Stimulated activated CD8-positive, alpha-beta memory T cell treated with anti-CD3 and anti-CD28 coated beads, Interleukin-4, amount 100 ng/mL, for 1 hour (primary cell): ENCODE measurements around the gene BCL2L11.
"Not testable (repeated sequence)": the region's sequence is repeated elsewhere in the genome, so short reads cannot be mapped to it uniquely, and the experiment has no call there.

Experiments used
- DNase-seq, 2 donors: peaks; one replicate each; pipeline ENCODE4 v3.0.0-alpha.2; 2020; ENCODE audit warnings: low read depth in 2 of 2, low spot score in 1 of 2

Gene BCL2L11, protein sequence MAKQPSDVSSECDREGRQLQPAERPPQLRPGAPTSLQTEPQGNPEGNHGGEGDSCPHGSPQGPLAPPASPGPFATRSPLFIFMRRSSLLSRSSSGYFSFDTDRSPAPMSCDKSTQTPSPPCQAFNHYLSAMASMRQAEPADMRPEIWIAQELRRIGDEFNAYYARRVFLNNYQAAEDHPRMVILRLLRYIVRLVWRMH

DNA sequence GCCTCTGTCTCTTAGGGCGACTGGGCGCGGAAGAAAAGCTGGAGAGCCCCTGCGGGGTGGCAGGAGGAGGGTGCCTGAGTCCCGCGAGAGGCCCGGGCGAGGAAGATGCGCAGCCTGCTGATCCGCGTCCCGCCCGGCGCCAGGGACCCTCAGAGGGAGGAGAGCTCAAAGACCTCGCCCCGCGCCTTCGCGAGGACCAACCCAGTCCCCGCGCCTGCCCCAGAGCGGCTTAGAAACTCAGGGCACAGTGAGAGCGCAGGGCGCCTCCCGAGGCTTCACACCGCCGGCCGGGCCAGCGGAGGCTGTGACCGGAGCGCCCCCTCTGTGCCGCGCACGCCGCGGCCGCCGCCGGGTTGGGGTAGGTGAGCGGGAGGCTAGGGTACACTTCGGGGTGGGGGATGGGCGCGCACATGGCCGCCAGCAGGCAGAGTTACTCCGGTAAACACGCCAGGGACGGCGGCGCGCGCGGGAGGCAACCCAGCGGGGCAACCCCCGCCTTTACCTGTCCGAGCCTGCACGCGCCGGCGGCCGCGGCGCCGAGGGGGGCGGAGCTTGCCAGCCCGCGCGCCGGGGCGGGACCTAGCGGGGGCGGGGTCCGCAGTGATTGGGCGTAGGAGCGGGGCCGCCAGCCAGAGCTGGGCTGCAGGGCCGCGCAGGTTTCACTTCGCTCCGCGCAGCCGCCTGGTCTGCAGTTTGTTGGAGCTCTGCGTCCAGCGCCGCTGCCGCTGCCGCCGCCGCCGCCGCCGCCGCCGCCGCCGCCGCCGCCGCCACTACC lies at the start of gene BCL2L11:
TSS of gene BCL2L11 (plus strand) at position 662 of the 775 bp plus-strand sequence. CDS start 2,832 bp downstream, outside the sequence.
- DNase-seq = peak; percentile 48 to 76

DNA sequence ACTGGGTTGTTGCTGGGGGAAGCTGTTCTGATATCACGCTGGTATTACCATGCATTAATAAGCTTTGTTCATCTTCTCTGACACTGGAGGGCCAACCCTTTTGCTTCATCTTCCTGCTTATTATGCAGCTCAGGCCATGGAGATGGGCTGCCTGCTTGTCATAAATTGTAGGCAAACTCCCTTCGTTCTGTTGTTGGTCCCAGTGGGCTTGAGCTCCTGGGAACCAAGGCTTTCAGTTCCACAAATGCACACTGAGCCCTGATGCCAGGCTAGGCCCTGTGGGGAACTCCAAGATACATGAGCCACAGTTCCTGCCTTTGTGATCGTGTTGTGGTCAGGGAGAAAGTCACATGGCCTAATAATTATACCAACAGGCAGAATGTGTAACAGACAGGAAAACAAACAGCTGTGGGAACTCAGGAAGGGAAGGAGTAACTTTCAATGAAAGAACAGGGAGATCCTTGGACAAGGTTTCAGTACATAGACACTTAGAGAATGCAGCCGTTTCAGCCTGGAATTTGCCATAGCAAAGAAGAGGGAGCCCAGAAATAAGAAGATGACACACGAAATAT lies 49.0 kb upstream of the BCL2L11 start:
- DNase-seq = no peak

DNA sequence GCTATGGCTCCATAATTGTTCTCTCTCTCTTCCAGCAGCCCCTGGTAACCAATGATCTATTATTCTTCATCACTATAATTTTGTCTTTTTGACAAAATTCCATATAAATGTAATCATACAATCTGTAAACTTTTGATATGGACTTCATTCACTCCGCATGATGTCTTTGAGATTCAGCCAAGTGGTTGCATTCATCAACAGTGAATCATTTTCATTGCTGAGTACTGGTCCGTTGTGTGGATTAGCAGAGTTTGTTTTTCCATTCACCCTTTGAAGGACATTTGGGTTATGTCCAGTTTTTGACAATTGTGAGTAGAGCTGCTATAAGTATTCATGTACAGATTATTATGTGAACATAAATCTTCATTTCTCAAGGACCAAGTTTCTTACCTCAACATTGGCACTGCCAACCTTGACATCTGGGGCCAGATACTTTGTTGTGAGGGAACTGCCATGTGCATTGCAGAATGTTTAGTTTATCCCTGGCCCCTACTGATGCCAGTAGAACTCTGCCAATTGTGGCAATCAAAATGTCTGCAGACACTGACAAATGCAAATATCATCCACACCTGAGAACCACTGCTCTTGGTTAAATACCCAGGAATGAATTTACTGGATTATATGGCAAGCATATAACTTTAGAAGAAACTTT lies 48.4 kb upstream of the BCL2L11 start:
- no peak for DNase-seq

DNA sequence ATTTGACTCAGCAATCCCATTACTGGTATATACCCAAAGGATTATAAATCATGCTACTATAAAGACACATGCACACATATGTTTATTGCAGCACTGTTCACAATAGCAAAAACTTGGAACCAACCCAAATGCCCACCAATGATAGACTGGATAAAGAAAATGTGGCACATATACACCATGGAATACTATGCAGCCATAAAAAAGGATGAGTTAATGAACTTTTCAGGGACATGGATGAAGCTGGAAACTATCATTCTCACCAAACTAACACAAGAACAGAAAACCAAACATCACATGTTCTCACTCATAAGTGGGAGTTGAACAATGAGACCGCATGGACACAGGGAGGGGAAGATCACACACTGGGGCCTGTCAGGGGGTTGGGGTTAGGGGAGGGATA lies 38.1 kb upstream of the BCL2L11 start:
- DNase-seq = not testable (repeated sequence)

DNA sequence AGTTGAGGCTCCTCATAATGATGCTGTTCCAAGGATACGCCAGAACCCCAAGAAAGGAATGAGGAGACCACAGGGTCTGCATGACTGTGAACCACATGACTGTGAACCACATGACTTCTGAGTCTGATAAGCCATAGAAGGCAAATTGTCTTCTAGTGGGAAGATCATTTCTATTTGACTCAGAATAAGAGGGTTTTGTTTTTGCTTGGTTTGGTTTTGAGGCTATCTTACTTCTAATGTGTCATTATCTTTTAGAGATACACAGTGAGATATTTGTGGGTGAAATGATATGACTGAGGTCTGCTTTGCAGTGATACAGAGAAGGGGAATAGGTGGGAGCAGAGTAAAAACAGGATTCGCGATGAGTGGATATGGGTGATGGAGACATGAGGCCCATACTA lies 28.9 kb upstream of the BCL2L11 start:
- DNase-seq = no peak

DNA sequence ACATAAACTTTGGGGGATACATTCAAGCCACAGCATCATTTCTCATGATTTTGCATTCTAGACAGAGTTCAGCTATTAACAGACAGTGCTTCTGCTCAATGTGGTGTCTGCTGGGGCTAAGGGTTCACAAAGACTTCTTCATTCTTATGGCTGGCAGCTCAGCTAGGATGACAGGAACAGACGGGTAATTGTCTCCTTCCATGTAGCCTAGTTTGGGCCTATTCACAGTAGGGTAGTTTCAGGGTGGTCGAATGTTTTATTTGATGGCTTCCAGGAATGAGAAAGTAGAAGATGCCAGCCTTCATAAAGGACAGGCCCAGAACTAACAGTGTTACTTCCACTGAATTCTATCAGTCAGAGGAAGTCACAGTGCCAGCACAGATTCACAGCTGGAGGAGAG lies 26.0 kb upstream of the BCL2L11 start:
- no peak for DNase-seq

DNA sequence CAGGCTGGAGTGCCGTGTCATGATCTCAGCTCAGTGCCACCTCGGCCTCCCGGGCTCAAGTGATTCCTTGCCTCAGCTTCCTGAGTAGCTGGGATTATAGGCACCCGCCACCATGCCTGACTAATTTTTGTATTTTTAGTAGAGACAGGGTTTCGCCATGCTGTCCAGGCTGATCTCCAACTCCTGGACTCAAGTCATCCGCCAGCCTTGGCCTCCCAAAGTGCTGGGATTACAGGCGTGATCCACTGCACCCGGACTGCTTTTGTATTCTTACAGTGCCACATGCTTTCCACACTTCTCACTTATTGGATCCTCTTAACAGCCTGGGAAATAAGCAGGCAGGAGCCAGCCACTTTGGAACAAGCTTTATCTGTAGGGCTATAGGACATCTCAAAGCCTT lies 25.3 kb upstream of the BCL2L11 start:
- no peak for DNase-seq

DNA sequence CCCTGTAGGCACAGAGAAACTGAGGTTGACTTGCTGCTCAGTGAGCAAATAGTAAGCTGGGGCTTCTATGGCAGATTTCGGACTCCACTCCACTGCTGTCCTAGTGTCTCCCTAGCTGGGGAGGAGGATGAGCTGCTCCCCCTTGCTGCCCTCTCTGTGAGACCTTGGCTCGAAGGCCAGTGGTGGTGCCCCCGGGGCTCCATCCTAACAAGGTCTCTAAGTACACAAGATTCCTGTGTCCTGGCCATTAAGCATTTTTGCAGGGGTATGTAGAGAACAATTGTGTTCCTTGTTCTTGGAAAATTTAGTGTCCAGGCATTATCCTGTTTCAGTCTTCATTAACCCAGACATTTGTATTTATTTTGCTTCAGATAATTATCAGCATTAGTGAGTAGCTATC lies 21.3 kb upstream of the BCL2L11 start:
- no peak for DNase-seq

DNA sequence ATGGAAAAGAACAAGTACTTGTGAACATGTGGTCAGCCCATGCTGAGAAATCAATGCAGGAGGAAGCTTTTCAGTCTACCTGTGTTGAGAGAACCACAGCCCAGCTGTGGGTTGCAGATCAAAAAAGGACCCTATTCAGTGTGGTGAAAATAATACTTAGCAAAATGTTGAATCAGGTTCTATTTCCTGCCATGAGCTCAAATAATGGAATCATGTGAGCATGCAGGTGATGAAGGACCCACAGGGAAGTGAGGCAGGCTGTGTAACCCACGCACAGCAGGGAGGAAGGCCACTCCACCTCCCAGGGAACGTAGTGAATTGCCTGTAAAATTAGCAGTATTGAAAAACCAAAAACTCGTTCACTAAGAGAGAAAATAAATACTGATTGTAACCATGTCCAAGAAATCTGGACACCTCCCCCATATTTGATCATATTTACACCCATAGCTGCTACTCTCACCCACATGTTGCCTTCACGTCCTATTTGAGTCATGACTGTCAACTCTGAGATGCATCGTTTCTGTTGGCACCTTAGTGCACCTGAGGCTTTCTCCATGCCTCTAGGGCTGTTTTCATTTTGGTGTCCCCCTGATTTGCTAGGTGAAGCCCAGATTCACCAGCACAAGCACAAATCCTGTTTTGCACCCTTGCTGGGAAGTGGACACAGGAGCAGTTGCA lies 20.5 kb upstream of the BCL2L11 start:
- DNase-seq = no peak

DNA sequence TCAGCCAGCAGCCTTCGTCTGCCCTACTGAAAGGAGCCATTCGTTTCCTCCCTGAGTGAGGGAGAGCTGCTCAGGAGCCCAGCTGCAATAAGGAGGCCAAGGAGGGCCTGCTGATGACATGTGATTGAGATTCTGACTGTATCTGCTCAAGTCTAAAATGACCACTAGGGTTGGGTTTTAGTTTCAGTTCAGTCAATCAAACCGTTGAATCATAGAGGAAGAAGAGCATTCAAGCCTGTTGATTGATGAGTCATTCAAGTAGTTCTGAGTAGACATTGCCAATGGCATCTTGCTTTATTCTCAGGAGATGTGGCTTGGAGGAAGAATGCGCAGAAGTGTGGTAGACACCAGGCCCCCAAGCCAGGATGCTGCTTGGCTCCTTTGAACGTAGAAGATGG lies 19.9 kb upstream of the BCL2L11 start:
- DNase-seq = no peak

DNA sequence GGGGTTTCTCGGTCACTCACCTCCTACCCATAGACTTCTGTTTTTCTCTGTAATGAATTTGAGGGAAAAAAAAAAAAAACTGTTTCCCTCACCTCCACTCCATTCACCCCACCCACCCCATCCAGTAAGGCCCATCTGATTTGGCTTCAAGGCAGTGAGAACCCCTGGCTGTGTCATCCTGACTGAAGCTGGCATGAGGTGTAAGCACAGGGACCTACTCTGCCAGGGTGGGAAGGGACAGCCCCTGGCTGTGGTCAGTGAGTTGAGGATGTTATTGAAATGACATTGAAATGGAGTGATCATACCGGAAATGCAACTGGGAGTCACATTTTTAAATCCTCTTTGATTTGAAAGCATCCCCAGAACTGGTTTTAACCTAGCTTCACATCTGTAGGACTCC lies 19.1 kb upstream of the BCL2L11 start:
- no peak for DNase-seq

DNA sequence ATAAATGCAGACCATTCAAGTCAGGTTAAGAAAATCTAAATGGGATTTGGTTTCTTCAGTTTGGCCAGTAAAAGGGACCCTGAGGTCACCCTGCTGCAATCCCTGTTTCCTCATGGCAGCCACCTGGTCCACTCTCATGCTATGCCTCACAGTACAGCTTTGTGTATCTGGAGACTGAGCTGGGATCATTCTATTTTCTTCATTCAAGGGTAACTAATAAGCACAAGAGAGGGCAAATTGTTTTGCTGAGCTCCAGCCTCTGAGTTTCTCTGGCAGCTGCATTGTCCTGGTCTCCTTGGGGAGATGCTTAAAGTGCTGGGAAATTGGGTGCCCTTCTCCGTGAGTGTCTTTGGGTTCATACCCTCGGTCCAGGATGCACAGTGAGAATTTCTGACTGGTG lies 18.5 kb upstream of the BCL2L11 start:
- DNase-seq = no peak

DNA sequence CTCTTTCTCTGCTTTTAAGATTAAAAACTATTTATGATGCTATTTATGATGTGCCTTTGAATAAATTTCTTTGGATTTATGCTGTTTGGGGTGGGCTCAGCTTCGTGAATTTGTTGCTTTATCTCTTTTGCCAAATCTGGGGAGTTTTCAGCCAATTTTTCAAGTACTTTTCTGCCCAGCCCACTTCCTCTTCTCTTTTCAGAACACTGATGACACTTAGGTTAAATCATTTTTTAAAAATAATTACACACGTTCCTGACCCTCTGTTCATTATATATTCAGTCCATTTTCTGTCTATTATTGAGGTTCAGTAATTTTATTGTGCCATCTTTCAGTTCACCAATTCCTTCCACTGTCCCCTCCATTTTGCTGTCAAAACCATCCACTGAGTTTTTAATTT lies 14.8 kb upstream of the BCL2L11 start:
- no peak for DNase-seq

DNA sequence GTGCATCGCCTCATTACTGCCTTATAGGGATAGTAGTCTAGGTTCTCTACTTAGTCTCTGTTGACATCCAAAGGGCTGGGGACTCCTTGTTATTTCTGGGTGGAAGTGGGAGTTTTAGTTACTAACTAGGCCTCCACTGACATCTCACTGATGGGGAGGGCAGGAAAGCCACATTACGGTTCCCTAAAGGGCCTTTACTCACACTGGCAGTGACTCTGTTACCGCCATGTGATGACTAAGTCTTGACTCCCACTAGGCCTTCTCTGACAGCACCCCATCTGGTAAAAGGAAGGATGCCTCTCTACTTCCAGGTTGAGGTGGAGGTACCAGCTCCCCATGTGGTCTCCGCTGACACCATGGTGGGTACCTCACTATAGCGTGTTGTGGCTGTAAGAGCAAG lies 14.0 kb upstream of the BCL2L11 start:
- DNase-seq = no peak

DNA sequence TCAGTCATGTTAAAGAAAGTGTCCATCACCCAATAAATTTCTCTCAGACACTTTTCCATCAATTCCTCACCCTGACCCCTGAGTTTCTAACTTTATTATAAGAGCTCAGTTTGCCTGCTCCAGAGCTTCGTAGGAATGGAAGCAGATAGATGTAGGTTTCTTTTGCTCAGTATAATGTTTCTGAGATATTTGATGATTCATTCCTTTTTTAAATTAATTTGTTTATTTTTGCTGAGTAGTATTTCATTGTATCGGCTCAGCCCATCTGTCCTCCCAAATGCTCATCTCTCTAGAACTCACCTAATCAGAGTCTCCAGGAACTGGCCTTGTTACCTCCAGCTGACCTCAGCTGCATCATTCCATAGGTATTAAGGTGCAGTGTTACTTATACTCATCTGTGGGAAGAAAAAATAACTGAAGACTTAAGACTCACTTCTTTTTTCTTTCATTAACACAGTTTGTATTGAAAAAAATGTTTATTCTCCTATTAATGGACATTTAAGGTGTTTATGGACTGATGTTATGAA lies 11.9 kb upstream of the BCL2L11 start:
- no peak for DNase-seq

DNA sequence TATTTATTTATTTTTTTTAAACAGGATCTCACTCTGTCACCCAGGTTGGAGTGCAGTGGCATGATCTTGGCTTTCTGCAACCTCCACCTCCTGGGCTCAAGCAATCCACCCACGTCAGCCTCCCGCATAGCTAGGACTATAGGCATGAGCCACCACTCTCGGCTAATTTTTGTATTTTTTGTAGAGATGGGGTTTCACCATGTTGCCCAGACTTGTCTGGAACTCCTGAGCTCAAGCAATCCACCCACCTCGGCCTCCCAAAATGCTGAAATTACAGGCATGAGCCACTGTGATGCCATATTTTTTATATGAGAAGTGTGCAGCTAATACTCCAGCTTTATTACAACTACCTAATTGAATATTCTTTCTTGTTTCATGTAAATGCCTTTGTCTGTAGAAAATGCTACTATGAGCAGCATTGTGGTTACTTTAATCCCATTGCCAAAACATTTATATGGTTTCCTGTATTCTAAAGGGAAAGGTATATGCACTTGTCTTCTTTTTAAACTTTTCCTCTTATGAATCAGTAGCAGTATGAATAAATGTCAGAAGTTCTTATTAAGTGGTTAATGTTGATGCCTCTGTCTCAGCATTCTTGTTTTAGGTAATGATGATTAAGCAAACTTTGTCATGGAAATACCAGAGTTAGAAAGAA lies 9.5 kb upstream of the BCL2L11 start:
- no peak for DNase-seq

DNA sequence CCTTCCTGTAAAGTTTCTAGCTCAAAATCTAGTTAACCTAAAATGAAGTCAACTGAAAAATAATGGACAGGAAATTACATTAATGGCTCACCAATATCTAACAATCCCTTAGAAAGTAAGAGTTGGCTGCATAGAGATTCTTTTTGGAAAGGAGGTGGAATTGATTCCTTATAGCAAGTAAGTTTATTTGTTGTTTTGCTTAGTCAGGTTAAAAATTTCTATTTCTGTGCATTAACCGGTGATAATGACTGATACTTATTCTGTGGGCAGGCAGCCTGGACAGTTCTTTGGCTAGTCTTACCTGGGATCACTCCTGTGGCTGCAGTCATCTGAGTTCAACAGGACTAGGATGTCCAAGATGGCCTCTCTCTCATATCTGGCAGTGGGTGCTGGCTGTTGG lies 6.9 kb upstream of the BCL2L11 start:
- DNase-seq = no peak

DNA sequence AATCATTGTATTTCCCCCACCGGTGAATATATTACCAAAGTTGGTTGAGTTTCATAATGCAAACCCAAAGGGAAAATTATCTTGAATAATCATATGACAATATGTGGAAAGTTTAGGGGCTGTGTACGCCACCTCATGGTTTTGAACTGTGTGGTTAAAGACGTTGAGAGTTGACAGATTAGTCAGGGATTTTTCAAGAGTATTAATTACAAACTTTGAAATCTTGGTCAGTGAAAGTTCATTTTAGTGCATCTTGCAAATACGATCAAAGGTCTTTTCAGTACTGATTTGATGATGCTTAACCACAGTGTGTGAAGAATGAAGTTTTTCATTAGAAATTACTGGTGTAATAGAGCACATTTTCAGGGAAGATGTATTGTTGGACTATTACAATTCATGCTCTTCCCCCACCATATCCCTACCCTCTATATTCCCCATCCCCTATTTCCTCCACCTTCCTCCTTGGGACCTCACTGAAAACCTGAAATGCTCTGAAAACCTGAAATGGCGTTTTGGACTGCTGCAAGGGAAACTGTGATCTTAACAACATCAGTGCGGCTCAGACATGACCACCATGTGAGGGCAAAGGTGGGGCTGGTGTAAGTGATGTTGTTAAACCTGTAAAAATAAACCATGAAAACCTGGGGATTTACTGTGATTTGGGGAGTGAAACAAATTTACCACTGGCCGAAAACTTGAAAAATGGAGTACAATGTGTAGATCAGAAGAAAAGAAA lies 4.5 kb upstream of the BCL2L11 start:
- DNase-seq = no peak

DNA sequence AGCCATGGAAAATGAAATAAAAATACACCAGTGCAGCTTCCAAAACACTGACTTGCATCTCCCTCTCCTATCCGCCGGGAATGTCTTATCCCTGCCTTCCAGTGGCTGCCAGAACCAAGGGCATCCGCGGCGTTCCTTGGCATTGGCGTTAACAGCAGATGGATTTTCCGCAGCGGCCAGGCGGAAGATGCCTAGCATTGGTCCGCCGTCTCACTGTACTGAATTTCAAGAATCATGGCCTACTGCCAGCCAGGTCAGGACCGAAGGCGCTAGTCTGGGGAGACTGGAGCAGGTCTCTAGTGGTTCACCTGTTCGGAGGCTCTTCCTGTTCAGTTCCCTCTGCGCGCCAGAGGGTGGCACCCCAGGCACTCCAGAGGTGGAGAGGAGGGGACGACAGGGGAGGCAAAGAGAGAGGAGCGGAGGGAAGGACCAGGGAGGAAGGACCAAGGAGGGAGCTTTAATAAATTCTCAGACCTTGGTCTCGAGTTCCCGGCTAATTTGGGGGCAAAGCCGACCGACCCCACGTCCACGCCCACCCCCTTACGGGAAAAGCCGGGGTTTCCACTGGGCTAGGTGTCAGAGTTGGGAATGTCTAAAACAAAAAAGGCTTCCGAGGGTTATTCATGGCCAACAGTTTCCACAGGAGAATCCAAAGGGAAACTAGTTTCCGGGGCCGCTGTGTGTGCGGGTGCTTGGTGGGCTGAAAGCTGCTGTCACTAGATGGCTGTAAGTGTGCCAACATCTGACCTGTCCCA lies 3.7 kb upstream of the BCL2L11 start:
- DNase-seq = peak in 1 of 2 donors; percentile 18
